Measurements from ENCODE around the gene GRAMD1A. TPM values are rescaled to one million over a fixed set of nuclear protein-coding genes. Genes with fewer than 3 reads are reported as not detected.

Gene GRAMD1A
- polyA plus RNA-seq, 1 donor from 2014 or later, result 19.0 TPM

- Histone ChIP-seq H3K9me2 (ENCODE audit: insufficient read depth, low read length) (no peaks in the 10 kb centered on the region), H3K27ac (ENCODE audit: low read length) (no peak overlapping the region), H2AFZ (ENCODE audit: low read depth, low read length) (no peak overlapping the region), H3K79me2 (replicated peaks; ENCODE audit: insufficient read depth, low read length) (no peaks in the 10 kb centered on the region), H3K36me3 (ENCODE audit: insufficient read depth, low read length) (no peaks in the 10 kb centered on the region), H4K20me1 (ENCODE audit: insufficient read depth) (no peaks in the 10 kb centered on the region), H3K9me3 (ENCODE audit: low read length) (no peaks in the 10 kb centered on the region), H3K4me2 (ENCODE audit: low read length) (no peak overlapping the region), H3K4me3 (ENCODE audit: low read length) (no peak overlapping the region), H3K27me3 (ENCODE audit: insufficient read depth, low read depth, low read length) (no peaks in the 10 kb centered on the region), H3F3A (ENCODE audit: insufficient read depth, low read length, poor library complexity, severe bottlenecking) (no peaks in the 10 kb centered on the region), H3K9ac (ENCODE audit: low read length) (no peak overlapping the region)
- TF ChIP-seq RAD21 (conservative IDR thresholded peaks at IDR 0.05) (no peak), REST (IDR thresholded peaks at IDR 0.05; ENCODE audit: borderline replicate concordance) (no peak), SMC3 (conservative IDR thresholded peaks at IDR 0.05; ENCODE audit: poor library complexity) (no peak), CTCF (IDR thresholded peaks at IDR 0.05; ENCODE audit: poor library complexity, severe bottlenecking) (no peak), TAF1 (IDR thresholded peaks at IDR 0.05; ENCODE audit: low read depth) (no peak), POLR2AphosphoS5 (IDR thresholded peaks at IDR 0.05) (no peak), EP300 (conservative IDR thresholded peaks at IDR 0.05; ENCODE audit: poor library complexity, severe bottlenecking) (no peak), EZH2 (IDR thresholded peaks at IDR 0.05; ENCODE audit: borderline replicate concordance, insufficient read depth, low read length, poor library complexity, severe bottlenecking) (no peak), MXI1 (conservative IDR thresholded peaks at IDR 0.05; ENCODE audit: poor library complexity, severe bottlenecking) (no peak)
Measured at GRCh38 chr19:35040826-35041547, 40.9 kb downstream of the GRAMD1A start.

GRCh38 chr19:35041548-35042055 lies 41.5 kb downstream of the GRAMD1A start, which contains the start of gene HPN:
TSS of gene HPN (plus strand) at chr19:35041721. CDS start at chr19:35042507, 786 bp downstream.
- Histone ChIP-seq H3K9ac (ENCODE audit: low read length) (no peak within 1 kb of the TSS), H2AFZ (ENCODE audit: low read depth, low read length) (no peak within 1 kb of the TSS), H3K27ac (ENCODE audit: low read length) (no peak within 1 kb of the TSS)

More at GRCh38 chr19:35041548-35042055, 41.5 kb downstream of the GRAMD1A start, which contains the start of gene HPN:
- Histone ChIP-seq H3K27me3 (ENCODE audit: insufficient read depth, low read depth, low read length) (no peaks in the 10 kb centered on the region), H3K9me2 (ENCODE audit: insufficient read depth, low read length) (no peaks in the 10 kb centered on the region), H3K79me2 (replicated peaks; ENCODE audit: insufficient read depth, low read length) (no peaks in the 10 kb centered on the region), H3K4me2 (ENCODE audit: low read length) (no peak within 1 kb of the TSS), H3F3A (ENCODE audit: insufficient read depth, low read length, poor library complexity, severe bottlenecking) (no peaks in the 10 kb centered on the region), H3K36me3 (ENCODE audit: insufficient read depth, low read length) (no peaks in the 10 kb centered on the region), H4K20me1 (ENCODE audit: insufficient read depth) (no peaks in the 10 kb centered on the region), H3K4me3 (ENCODE audit: low read length) (no peak within 1 kb of the TSS), H3K9me3 (ENCODE audit: low read length) (no peaks in the 10 kb centered on the region)
- TF ChIP-seq SMC3 (conservative IDR thresholded peaks at IDR 0.05; ENCODE audit: poor library complexity) (no peak), MXI1 (conservative IDR thresholded peaks at IDR 0.05; ENCODE audit: poor library complexity, severe bottlenecking) (no peak), RAD21 (conservative IDR thresholded peaks at IDR 0.05) (no peak), CTCF (IDR thresholded peaks at IDR 0.05; ENCODE audit: poor library complexity, severe bottlenecking) (no peak), POLR2AphosphoS5 (IDR thresholded peaks at IDR 0.05) (no peak), EZH2 (IDR thresholded peaks at IDR 0.05; ENCODE audit: borderline replicate concordance, insufficient read depth, low read length, poor library complexity, severe bottlenecking) (no peak), REST (IDR thresholded peaks at IDR 0.05; ENCODE audit: borderline replicate concordance) (no peak), TAF1 (IDR thresholded peaks at IDR 0.05; ENCODE audit: low read depth) (no peak), EP300 (conservative IDR thresholded peaks at IDR 0.05; ENCODE audit: poor library complexity, severe bottlenecking) (no peak)

Measured in neural cell (in vitro differentiated cells).